HEK293 (cell line): ENCODE data around the gene BICD1.

ENCODE experiments used
- CTCF ChIA-PET: fragments of 350-600 bp; formaldehyde crosslinking; extraction: SDS; loops from one replicate; lab custom pipeline; 2021; ENCODE audit warnings: antibody characterized with exemption; lab: Yijun Ruan, JAX
- POLR2A ChIA-PET: fragments of 300-600 bp; formaldehyde crosslinking; extraction: SDS; loops from one replicate; lab custom pipeline; 2020; ENCODE audit warnings: antibody characterized with exemption, inconsistent platforms; lab: Yijun Ruan, JAX
- H3K27ac ChIP-seq: fragments of 200-500 bp; sonication (Bioruptor generic); 2 replicates; pipeline ENCODE4 v1.5.1; 2014; ENCODE audit warnings: low read depth, low read length, control low read depth, inconsistent platforms; ENCODE audit errors: extremely low read depth
- H3K36me3 ChIP-seq, 2 experiments: fragments of 200-500 bp in 1 of 2; sonication (Bioruptor generic) in 1 of 2; 1 replicate in 1 of 2; 2 replicates in 1 of 2; pipeline ENCODE4 v1.5.1; 2014 to 2017; ENCODE audit warnings: inconsistent platforms in 2 of 2, low read length in 2 of 2; ENCODE audit not compliant: control insufficient read depth in 2 of 2, insufficient read depth in 1 of 2
- H3K4me1 ChIP-seq: fragments of 200-500 bp; sonication (Bioruptor generic); 2 replicates; pipeline ENCODE4 v1.5.1; 2014; ENCODE audit warnings: mild to moderate bottlenecking, low read length, inconsistent platforms; ENCODE audit not compliant: control insufficient read depth, insufficient read depth
- H3K4me3 ChIP-seq: 2 replicates; pipeline ENCODE4 v1.5.1; 2011; ENCODE audit warnings: low read depth, mild to moderate bottlenecking, control low read depth, low read length, moderate library complexity
- H3K9me3 ChIP-seq: fragments of 200-500 bp; sonication (Bioruptor generic); 2 replicates; pipeline ENCODE4 v1.5.1; 2014; ENCODE audit warnings: low read depth, low read length, inconsistent platforms; ENCODE audit not compliant: control insufficient read depth, insufficient read depth
- MYNN ChIP-seq: fragments of 450-650 bp; formaldehyde crosslinking; IDR thresholded peaks from 2 replicates; pipeline ENCODE4 v1.5.1; 2016; ENCODE audit warnings: missing biosample characterization, missing genetic modification characterization, borderline replicate concordance
- PBX3 ChIP-seq: sonication (generic); formaldehyde crosslinking; IDR thresholded peaks from 2 replicates; pipeline ENCODE4 v1.8.1; 2022; ENCODE audit warnings: mild to moderate bottlenecking, moderate library complexity, missing genetic modification reagents
- ZBTB1 ChIP-seq: fragments of 450-650 bp; formaldehyde crosslinking; IDR thresholded peaks from 2 replicates; pipeline ENCODE4 v1.5.1; 2016; ENCODE audit warnings: missing biosample characterization, missing genetic modification characterization
- ZBTB8A ChIP-seq: fragments of 450-650 bp; formaldehyde crosslinking; IDR thresholded peaks from 2 replicates; pipeline ENCODE4 v1.5.1; 2016; ENCODE audit warnings: missing biosample characterization, missing genetic modification characterization
- ZIC2 ChIP-seq: fragments of 450-650 bp; formaldehyde crosslinking; IDR thresholded peaks from 2 replicates; pipeline ENCODE4 v1.5.1; 2016; ENCODE audit warnings: missing biosample characterization, missing genetic modification characterization
- ZNF140 ChIP-seq: fragments of 450-650 bp; formaldehyde crosslinking; IDR thresholded peaks from 2 replicates; pipeline ENCODE4 v1.5.1; 2016; ENCODE audit warnings: missing biosample characterization, missing genetic modification characterization
- ZNF221 ChIP-seq: fragments of 450-650 bp; formaldehyde crosslinking; IDR thresholded peaks from 2 replicates; pipeline ENCODE4 v1.5.1; 2017; ENCODE audit warnings: missing biosample characterization, missing genetic modification characterization, borderline replicate concordance
- ZNF23 ChIP-seq: fragments of 450-650 bp; formaldehyde crosslinking; IDR thresholded peaks from 2 replicates; pipeline ENCODE4 v1.5.1; 2016; ENCODE audit warnings: missing biosample characterization, missing genetic modification characterization, borderline replicate concordance
- ZNF239 ChIP-seq: fragments of 450-650 bp; formaldehyde crosslinking; IDR thresholded peaks from 2 replicates; pipeline ENCODE4 v1.5.1; 2016; ENCODE audit warnings: missing biosample characterization, missing genetic modification characterization
- ZNF335 ChIP-seq: fragments of 450-650 bp; formaldehyde crosslinking; conservative IDR thresholded peaks from 2 replicates; pipeline ENCODE4 v1.5.1; 2016; ENCODE audit warnings: missing biosample characterization, missing genetic modification characterization
- ZNF366 ChIP-seq: fragments of 450-650 bp; formaldehyde crosslinking; conservative IDR thresholded peaks from 2 replicates; pipeline ENCODE4 v1.5.1; 2016; ENCODE audit warnings: missing biosample characterization, missing genetic modification characterization
- ZNF423 ChIP-seq: fragments of 450-650 bp; formaldehyde crosslinking; IDR thresholded peaks from 2 replicates; pipeline ENCODE4 v1.5.1; 2016; ENCODE audit warnings: missing biosample characterization, missing genetic modification characterization
- ZNF433 ChIP-seq: fragments of 450-650 bp; formaldehyde crosslinking; IDR thresholded peaks from 2 replicates; pipeline ENCODE4 v1.5.1; 2016; ENCODE audit warnings: missing biosample characterization, missing genetic modification characterization, low read depth
- ZNF629 ChIP-seq: fragments of 450-650 bp; formaldehyde crosslinking; IDR thresholded peaks from 2 replicates; pipeline ENCODE4 v1.5.1; 2017; ENCODE audit warnings: missing biosample characterization, missing genetic modification characterization
- ZXDB ChIP-seq: fragments of 450-650 bp; formaldehyde crosslinking; IDR thresholded peaks from 2 replicates; pipeline ENCODE4 v1.5.1; 2016; ENCODE audit warnings: missing biosample characterization, missing genetic modification characterization
- TF ChIP-seq, protein P1 (sequence below): fragments of 450-650 bp; formaldehyde crosslinking; IDR thresholded peaks from 2 replicates; pipeline ENCODE4 v1.5.1; 2016; ENCODE audit warnings: missing biosample characterization, missing genetic modification characterization, low read depth

BICD1 gene

GRCh38 chr12:32322354-32322753 is 215.7 kb downstream of the BICD1 start:
- Histone ChIP-seq H3K4me1 (no peaks in the 10 kb centered on the region), H3K27ac (no peak overlapping the region), H3K9me3 (no peaks in the 10 kb centered on the region), H3K4me3 (no peak overlapping the region), H3K36me3 (peaks cover 0 to 2% of the 10 kb centered on the region in 2 experiments; a peak in 1 of 3 replicates)
- POLR2A ChIA-PET: no interaction called here
- CTCF ChIA-PET: interaction anchor here (0.8 to 1.5 kb wide), 3 partner anchors 16 to 669 kb away, joined by 3 to 4 read pairs (median 3); no protein-coding TSS in a partner anchor
- 0 out of 2 replicates have a peak, but pooled peaks have one; percentile 15 for TF ChIP-seq ZIC2
- no peak for TF ChIP-seq MYNN (tag by site-specific recombination)
- TF ChIP-seq ZNF221 (tag by site-specific recombination): no peak

- CTCF ChIA-PET: interaction anchor here (0.6 to 0.7 kb wide), 2 partner anchors 32 to 489 kb away, joined by 3 read pairs; no protein-coding TSS in a partner anchor
- H3K27ac ChIP-seq: no peak overlapping the region
These were observed 224.5 kb downstream of the BICD1 start for GRCh38 chr12:32331133-32331532.

GRCh38 chr12:32332446-32332845 is 225.8 kb downstream of the BICD1 start:
- H3K27ac ChIP-seq: no peak overlapping the region
- no peak overlapping the region for H3K4me3 ChIP-seq
- POLR2A ChIA-PET: interaction anchor here (0.6 kb wide), 1 partner anchor 1689 kb away, joined by 3 read pairs; no protein-coding TSS in a partner anchor
- H3K4me1 ChIP-seq: no peaks in the 10 kb centered on the region; the same call in 1 of the 2 replicates
- H3K9me3 ChIP-seq: no peaks in the 10 kb centered on the region
- CTCF ChIA-PET: no interaction called here
- TF ChIP-seq ZNF140 (no peak), ZNF23 (tag by site-specific recombination) (no peak)
- H3K36me3 ChIP-seq: peaks cover 0 to 5% of the 10 kb centered on the region in 2 experiments; a peak in 2 of 3 replicates

More at GRCh38 chr12:32331133-32331532, 224.5 kb downstream of the BICD1 start:
- H3K4me3 ChIP-seq: no peak overlapping the region
- H3K9me3 ChIP-seq: no peaks in the 10 kb centered on the region
- POLR2A ChIA-PET: no interaction called here
- TF ChIP-seq ZNF433: no peak
- TF ChIP-seq ZNF629 (tag by site-specific recombination): peak; percentile 61
- 0 out of 2 replicates have a peak, but pooled peaks have one; percentile 21 for TF ChIP-seq ZNF239 (tag by site-specific recombination)
- no peak for TF ChIP-seq ZBTB8A (tag by site-specific recombination)
- peak; percentile 33; the same call in 1 of the 2 replicates for TF ChIP-seq ZNF366 (tag by site-specific recombination)
- TF ChIP-seq ZIC2: no peak
- no peak for TF ChIP-seq ZBTB1 (tag by site-specific recombination)
- no peak for TF ChIP-seq ZNF423 (tag by site-specific recombination)
- no peak for TF ChIP-seq PBX3 (CRISPR knock-in tag)
- TF ChIP-seq, protein P1, sequence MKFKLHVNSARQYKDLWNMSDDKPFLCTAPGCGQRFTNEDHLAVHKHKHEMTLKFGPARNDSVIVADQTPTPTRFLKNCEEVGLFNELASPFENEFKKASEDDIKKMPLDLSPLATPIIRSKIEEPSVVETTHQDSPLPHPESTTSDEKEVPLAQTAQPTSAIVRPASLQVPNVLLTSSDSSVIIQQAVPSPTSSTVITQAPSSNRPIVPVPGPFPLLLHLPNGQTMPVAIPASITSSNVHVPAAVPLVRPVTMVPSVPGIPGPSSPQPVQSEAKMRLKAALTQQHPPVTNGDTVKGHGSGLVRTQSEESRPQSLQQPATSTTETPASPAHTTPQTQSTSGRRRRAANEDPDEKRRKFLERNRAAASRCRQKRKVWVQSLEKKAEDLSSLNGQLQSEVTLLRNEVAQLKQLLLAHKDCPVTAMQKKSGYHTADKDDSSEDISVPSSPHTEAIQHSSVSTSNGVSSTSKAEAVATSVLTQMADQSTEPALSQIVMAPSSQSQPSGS (tag by site-specific recombination): peak; percentile 82
- 0 out of 2 replicates have a peak, but pooled peaks have one; percentile 18 for TF ChIP-seq ZNF335 (tag by site-specific recombination)
- no peak for TF ChIP-seq ZXDB (tag by site-specific recombination)
- TF ChIP-seq, all 188 proteins: peak for 5
- H3K4me1 ChIP-seq: no peaks in the 10 kb centered on the region; the same call in 1 of the 2 replicates
- peaks cover 0 to 6% of the 10 kb centered on the region in 2 experiments; a peak in 2 of 3 replicates for H3K36me3 ChIP-seq
